NB4 (cell line): ENCODE results near the gene TUBGCP2.

Source experiments
- DNase-seq: peaks from one replicate; pipeline ENCODE4 v3.0.0; 2010; ENCODE audit warnings: low read depth
- H3K4me3 ChIP-seq: one replicate; pipeline ENCODE4 v1.5.1; 2011; ENCODE audit warnings: mild to moderate bottlenecking, low read depth, low read length, moderate library complexity
- MYC ChIP-seq: IDR thresholded peaks from 2 replicates; pipeline ENCODE4 v1.6.1; 2011; ENCODE audit warnings: low read depth, low read length
- POLR2A ChIP-seq: IDR thresholded peaks from 2 replicates; pipeline ENCODE4 v1.6.1; 2011; ENCODE audit warnings: mild to moderate bottlenecking; ENCODE audit not compliant: insufficient read length; ENCODE audit errors: extremely low read depth
- TF ChIP-seq, protein P1 (sequence below): IDR thresholded peaks from one replicate; pipeline ENCODE4 v1.5.1; 2012; ENCODE audit warnings: low read depth, low read length
- TF ChIP-seq, protein P2 (sequence below): IDR thresholded peaks from 2 replicates; pipeline ENCODE4 v1.6.1; 2011; ENCODE audit warnings: low read depth, low read length

The TUBGCP2 gene

DNA sequence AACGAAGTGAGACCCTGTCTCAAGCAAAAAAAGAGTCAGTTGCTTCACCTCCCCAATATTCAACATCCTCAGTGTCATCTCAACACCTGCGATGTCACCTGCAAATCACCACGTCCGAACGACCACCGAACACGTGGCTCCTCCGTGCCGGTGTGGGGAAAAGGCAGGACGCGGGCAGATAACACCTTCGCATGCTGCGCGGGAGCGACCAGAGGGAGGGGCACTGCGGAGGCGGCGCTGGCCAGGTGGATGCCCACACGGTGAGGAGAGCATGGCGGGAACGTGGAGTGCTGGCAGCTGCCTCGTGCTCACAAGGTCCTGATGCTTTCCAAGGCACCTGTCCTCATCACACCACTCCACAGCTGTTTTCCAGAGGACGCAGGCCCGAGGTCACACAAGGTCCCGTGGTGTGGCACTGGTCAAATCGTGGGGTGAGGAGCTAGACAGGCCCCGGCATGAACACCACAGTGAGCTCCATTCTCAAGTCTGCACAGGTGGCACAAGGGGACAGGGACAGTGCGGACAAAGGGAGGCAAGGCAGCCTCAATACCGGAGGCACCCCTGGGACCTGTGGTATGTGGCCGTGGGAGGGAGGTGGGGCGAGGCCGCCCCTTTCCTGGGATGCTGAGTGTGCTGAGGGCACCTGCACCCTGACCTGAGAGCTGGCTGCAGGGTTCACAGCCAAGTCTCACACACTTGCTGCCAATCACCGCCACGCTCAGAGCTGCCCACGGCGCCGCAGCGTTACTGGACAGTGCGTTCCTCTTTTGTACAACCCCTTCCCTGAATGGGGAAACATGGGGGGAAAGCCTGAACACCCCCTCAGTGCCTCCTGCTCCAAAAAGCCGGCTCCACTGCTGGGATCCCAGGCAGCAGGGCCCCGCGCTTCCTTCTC is 13.0 kb downstream of the TUBGCP2 start:
- H3K4me3 ChIP-seq, result no peak overlapping the region
- TF ChIP-seq, protein P1, sequence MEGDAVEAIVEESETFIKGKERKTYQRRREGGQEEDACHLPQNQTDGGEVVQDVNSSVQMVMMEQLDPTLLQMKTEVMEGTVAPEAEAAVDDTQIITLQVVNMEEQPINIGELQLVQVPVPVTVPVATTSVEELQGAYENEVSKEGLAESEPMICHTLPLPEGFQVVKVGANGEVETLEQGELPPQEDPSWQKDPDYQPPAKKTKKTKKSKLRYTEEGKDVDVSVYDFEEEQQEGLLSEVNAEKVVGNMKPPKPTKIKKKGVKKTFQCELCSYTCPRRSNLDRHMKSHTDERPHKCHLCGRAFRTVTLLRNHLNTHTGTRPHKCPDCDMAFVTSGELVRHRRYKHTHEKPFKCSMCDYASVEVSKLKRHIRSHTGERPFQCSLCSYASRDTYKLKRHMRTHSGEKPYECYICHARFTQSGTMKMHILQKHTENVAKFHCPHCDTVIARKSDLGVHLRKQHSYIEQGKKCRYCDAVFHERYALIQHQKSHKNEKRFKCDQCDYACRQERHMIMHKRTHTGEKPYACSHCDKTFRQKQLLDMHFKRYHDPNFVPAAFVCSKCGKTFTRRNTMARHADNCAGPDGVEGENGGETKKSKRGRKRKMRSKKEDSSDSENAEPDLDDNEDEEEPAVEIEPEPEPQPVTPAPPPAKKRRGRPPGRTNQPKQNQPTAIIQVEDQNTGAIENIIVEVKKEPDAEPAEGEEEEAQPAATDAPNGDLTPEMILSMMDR, result no peak
- TF ChIP-seq POLR2A, result no peak
- TF ChIP-seq MYC, result no peak
- TF ChIP-seq, protein P2, sequence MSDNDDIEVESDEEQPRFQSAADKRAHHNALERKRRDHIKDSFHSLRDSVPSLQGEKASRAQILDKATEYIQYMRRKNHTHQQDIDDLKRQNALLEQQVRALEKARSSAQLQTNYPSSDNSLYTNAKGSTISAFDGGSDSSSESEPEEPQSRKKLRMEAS, result no peak
- no peak for DNase-seq

DNA sequence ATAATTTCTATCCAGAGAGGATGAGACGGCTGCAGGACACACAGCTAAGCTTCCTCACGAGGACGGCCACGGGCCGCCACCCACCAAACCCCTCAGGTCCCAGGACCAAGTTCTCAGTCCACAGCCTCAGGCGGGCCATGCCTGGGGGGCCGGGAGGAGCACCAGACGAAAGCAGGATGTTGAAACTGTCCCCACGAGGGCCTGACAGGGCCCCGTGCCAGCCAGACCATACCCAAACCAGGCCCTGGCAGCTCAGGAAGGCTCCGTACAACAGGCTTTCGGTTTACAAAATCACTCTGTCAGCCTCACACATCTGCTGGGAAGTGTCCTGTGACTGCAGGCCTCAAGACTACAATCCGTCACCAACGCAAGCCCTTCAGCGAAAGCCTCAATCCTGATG is 14.5 kb downstream of the TUBGCP2 start:
- DNase-seq, result no peak
- H3K4me3 ChIP-seq, result no peak overlapping the region
- TF ChIP-seq, protein P1, result no peak
- TF ChIP-seq POLR2A (no peak), MYC (no peak)
- TF ChIP-seq, protein P2, result no peak

DNA sequence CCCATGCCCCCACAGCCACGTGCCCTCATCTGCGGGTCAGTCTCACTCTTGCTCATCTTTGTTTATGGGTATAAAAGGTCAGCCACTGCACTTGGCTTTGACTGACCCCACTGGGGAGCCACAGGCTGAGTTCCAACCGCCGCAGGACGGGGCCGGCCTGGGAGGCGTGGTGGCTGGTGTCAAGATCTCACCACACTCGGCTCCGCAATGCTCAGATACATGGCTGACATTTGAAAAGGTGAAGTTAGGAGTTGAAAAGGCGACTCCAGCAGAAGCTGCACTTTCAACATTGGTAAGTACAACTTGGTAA is 14.9 kb downstream of the TUBGCP2 start:
- H3K4me3 ChIP-seq, result no peak overlapping the region
- TF ChIP-seq, protein P2, result no peak
- TF ChIP-seq MYC (no peak), POLR2A (no peak)
- TF ChIP-seq, protein P1, result no peak
- no peak for DNase-seq

DNA sequence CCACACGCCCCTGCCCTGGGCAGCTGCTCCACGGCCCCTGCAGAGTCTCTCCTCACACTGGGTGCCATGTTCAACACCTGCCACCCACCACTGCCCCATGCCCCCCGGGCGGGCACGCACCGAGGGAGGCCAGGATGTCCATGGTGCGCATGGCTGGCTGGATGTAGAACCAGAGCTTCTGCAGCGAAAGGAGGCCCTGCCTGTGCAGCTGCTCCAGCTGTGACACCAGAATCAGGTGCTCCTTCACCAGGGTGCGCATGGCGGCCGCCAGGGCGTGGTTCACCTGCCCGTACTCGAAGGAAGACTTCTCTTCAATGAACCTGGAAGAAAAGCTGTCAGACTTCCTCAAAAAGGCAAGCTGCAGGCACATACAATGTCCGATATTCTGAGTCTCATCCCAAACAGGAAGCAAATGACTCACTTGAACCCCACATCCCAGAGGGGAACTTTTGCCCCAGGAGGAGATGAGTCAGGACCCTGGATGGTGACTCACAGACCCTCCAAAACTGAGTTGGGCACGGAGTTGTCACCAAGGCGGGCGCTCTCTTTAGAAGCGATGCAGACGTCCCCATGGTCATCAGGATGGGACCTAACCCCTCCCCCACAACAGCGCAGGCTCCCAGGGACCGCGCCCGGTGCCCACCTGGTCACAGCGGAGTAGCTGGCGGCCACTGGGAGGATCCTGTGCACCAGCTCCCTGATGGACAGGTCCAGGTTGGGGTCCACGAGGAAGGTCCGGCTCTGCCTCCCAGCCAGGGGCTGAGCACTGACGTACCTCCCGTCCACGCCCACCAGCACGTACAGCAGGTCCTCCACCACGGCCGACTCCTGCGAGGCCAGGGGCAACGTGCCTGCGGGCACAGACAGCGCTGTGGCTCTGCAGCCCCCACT is 15.5 kb downstream of the TUBGCP2 start:
- no peak overlapping the region for H3K4me3 ChIP-seq
- TF ChIP-seq MYC, result no peak
- no peak for TF ChIP-seq POLR2A
- TF ChIP-seq, protein P2, result no peak
- TF ChIP-seq, protein P1, result no peak
- DNase-seq, result peak; percentile 91

DNA sequence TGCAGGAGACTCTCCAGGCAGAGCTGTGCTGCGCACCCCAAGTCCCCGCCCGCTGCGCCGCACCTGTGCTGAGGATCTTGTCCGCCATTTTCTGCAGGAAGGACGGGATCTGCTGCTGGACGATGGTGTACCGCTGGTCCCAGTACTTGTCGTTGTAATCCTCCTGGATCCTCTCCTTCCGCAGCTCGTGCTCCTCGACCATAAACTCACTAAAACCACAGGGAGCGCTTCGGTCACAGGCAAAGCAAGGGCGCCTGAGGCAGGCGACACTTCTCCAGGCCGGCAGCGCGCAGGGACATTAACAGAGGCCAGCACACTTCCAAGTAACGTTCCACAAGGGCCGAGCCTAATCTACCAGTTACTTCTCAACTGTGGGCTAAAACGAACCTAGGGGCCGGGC is 18.9 kb downstream of the TUBGCP2 start:
- no peak for DNase-seq
- H3K4me3 ChIP-seq, result no peak overlapping the region
- TF ChIP-seq, protein P1, result no peak
- TF ChIP-seq MYC, result no peak
